Subcutaneous abdominal adipose tissue (tissue), 5 donors: Measurements from ENCODE around the gene PRR5L.
A peak's percentile ranks its signal among the peaks of the same experiment; 100 is the strongest.

ENCODE experiments used
- H3K27ac ChIP-seq: one replicate; pipeline ENCODE4 v1.7.0; 2013; ENCODE audit warnings: low read depth, mild to moderate bottlenecking, inconsistent platforms, low read length, moderate library complexity
- H3K27me3 ChIP-seq, 5 donors: one replicate each; pipeline ENCODE4 v1.7.0; 2013; ENCODE audit warnings: low read length in 5 of 5, inconsistent platforms in 1 of 5; ENCODE audit not compliant: control insufficient read depth in 5 of 5, insufficient read depth in 4 of 5
- H3K36me3 ChIP-seq, 5 donors: one replicate each; pipeline ENCODE4 v1.7.0; 2013; ENCODE audit warnings: low read length in 5 of 5; ENCODE audit not compliant: control insufficient read depth in 5 of 5, insufficient read depth in 5 of 5
- H3K4me1 ChIP-seq, 5 donors: one replicate each; pipeline ENCODE4 v1.7.0; 2013; ENCODE audit warnings: low read length in 5 of 5, mild to moderate bottlenecking in 3 of 5, moderate library complexity in 1 of 5; ENCODE audit not compliant: control insufficient read depth in 5 of 5, insufficient read depth in 5 of 5
- H3K4me3 ChIP-seq, 5 donors: one replicate each; pipeline ENCODE4 v1.7.0; 2013; ENCODE audit warnings: low read length in 5 of 5, low read depth in 1 of 5
- H3K9ac ChIP-seq, 5 donors: one replicate each; pipeline ENCODE4 v1.7.0; 2013; ENCODE audit warnings: low read length in 5 of 5, mild to moderate bottlenecking in 4 of 5, moderate library complexity in 3 of 5
- H3K9me3 ChIP-seq, 5 donors: one replicate each; pipeline ENCODE4 v1.7.0; 2013; ENCODE audit warnings: low read length in 5 of 5; ENCODE audit not compliant: control insufficient read depth in 5 of 5
- donor health status: healthy.
- donor health status: healthy.
- donor health status: healthy.
- donor health status: healthy.
- donor health status: healthy.

PRR5L gene

GRCh38 chr11:36295926-36296325, at the start of gene PRR5L:
Gene PRR5L (plus strand): TSS chr11:36296288. CDS start chr11:36401122, 104,834 bp downstream.
- Histone ChIP-seq H3K27me3 (no peaks in the 10 kb centered on the region), H3K9me3 (no peaks in the 10 kb centered on the region), H3K27ac (peak within 1 kb of the TSS; percentile 59), H3K9ac (no peak within 1 kb of the TSS), H3K4me1 (peaks cover 3 to 49% (median 34%) of the 10 kb centered on the region in 5 donors), H3K36me3 (no peaks in the 10 kb centered on the region), H3K4me3 (no peak within 1 kb of the TSS)

DNA sequence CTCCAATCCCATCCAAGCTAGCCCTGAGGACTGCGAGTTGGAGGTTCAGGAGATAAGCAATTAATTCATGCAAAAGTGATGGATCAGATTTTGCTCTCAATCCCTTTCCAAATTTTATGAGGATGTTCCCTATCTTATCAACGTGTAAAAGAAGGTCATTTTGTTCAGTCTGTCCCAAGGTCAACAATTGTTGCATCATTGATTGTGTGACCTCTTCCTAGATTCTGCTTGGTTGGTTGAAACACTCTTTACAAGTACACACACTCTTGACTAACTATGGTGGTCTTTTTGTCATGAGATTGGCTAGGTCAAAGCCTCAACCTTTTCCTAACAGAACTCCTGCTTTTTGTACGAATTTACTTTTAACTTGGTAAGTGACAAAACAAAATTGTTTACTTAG, 48.6 kb upstream of the PRR5L start:
- Histone ChIP-seq H3K4me3 (no peak overlapping the region), H3K4me1 (peaks cover 0 to 42% (median 17%) of the 10 kb centered on the region in 5 donors), H3K36me3 (no peaks in the 10 kb centered on the region), H3K9me3 (peaks cover 0 to 4% (median 0%) of the 10 kb centered on the region in 5 donors), H3K27me3 (no peaks in the 10 kb centered on the region), H3K27ac (no peak overlapping the region), H3K9ac (no peak overlapping the region)

DNA sequence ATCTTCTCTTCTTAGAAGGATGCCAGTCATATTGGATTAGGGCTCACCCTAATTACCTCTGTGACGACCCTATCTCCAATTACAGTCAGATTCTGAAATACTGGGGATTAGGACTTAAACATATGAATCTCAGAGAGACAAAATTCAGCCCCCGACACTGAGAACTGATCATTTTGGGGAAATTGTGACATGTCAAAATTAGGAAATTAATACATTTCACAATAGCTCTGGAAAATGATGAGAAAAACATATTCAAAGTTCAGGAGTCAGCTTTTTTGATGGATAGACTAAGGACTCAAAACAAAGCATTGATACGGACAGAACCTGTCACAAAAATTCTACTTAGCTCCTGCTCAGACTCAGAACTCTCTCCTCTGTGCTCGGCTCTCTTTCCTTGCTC, 47.7 kb upstream of the PRR5L start:
- H3K4me3 ChIP-seq: no peak overlapping the region
- H3K4me1 ChIP-seq: peaks cover 0 to 39% (median 16%) of the 10 kb centered on the region in 5 donors
- peak overlapping the region; percentile 64 for H3K27ac ChIP-seq
- no peaks in the 10 kb centered on the region for H3K27me3 ChIP-seq
- peaks cover 0 to 4% (median 0%) of the 10 kb centered on the region in 5 donors for H3K9me3 ChIP-seq
- no peaks in the 10 kb centered on the region for H3K36me3 ChIP-seq
- peak overlapping the region in 2 of 5 donors; percentile 14 for H3K9ac ChIP-seq

GRCh38 chr11:36249246-36249645, 46.8 kb upstream of the PRR5L start:
- no peak overlapping the region for H3K4me3 ChIP-seq
- peaks cover 0 to 4% (median 0%) of the 10 kb centered on the region in 5 donors for H3K9me3 ChIP-seq
- peaks cover 0 to 34% (median 14%) of the 10 kb centered on the region in 5 donors for H3K4me1 ChIP-seq
- H3K27me3 ChIP-seq: no peaks in the 10 kb centered on the region
- H3K9ac ChIP-seq: no peak overlapping the region
- no peaks in the 10 kb centered on the region for H3K36me3 ChIP-seq
- peak overlapping the region; percentile 64 for H3K27ac ChIP-seq

- Histone ChIP-seq H3K36me3 (no peaks in the 10 kb centered on the region), H3K9ac (no peak overlapping the region), H3K9me3 (peaks cover 0 to 11% (median 0%) of the 10 kb centered on the region in 5 donors), H3K27ac (peak overlapping the region; percentile 12), H3K27me3 (no peaks in the 10 kb centered on the region), H3K4me1 (peaks cover 0 to 34% (median 14%) of the 10 kb centered on the region in 5 donors), H3K4me3 (no peak overlapping the region)
Observed at GRCh38 chr11:36251823-36252222, 44.3 kb upstream of the PRR5L start.

DNA sequence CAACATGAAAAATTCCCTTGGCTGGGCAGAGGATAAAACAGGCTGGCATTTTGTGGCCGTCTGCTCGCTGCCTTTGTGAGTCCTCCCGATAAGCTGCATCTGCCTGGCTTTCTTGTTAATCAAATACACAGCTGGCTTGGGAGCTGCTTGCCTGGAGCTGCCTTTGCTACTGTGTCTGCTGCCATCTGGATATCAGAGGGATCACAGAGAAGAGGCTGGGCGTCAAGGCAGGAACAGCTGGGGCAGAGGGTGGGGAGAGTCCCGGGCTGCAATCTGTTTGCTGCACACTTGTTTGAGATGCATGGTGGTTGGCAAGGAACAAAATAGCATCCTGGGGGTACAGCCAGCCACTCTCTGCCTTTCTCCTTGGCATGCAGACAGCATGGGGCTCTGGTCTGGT, 42.9 kb upstream of the PRR5L start:
- peaks cover 0 to 11% (median 0%) of the 10 kb centered on the region in 5 donors for H3K9me3 ChIP-seq
- H3K4me1 ChIP-seq: peaks cover 0 to 35% (median 13%) of the 10 kb centered on the region in 5 donors
- H3K9ac ChIP-seq: no peak overlapping the region
- no peak overlapping the region for H3K27ac ChIP-seq
- no peaks in the 10 kb centered on the region for H3K27me3 ChIP-seq
- H3K36me3 ChIP-seq: no peaks in the 10 kb centered on the region
- H3K4me3 ChIP-seq: no peak overlapping the region

GRCh38 chr11:36254713-36255112, 41.4 kb upstream of the PRR5L start:
- H3K36me3 ChIP-seq: no peaks in the 10 kb centered on the region
- H3K27me3 ChIP-seq: no peaks in the 10 kb centered on the region
- no peak overlapping the region for H3K27ac ChIP-seq
- no peak overlapping the region for H3K9ac ChIP-seq
- peaks cover 0 to 11% (median 0%) of the 10 kb centered on the region in 5 donors for H3K9me3 ChIP-seq
- H3K4me1 ChIP-seq: peaks cover 0 to 25% (median 4%) of the 10 kb centered on the region in 5 donors
- no peak overlapping the region for H3K4me3 ChIP-seq

- H3K27me3 ChIP-seq: peaks cover 0 to 3% (median 0%) of the 10 kb centered on the region in 5 donors
- H3K4me1 ChIP-seq: peaks cover 0 to 10% (median 0%) of the 10 kb centered on the region in 5 donors
- H3K27ac ChIP-seq: no peak overlapping the region
- H3K4me3 ChIP-seq: no peak overlapping the region
- H3K9ac ChIP-seq: no peak overlapping the region
- no peaks in the 10 kb centered on the region for H3K36me3 ChIP-seq
- peaks cover 0 to 6% (median 0%) of the 10 kb centered on the region in 5 donors for H3K9me3 ChIP-seq
Observed at GRCh38 chr11:36257351-36257750, 38.7 kb upstream of the PRR5L start.

DNA sequence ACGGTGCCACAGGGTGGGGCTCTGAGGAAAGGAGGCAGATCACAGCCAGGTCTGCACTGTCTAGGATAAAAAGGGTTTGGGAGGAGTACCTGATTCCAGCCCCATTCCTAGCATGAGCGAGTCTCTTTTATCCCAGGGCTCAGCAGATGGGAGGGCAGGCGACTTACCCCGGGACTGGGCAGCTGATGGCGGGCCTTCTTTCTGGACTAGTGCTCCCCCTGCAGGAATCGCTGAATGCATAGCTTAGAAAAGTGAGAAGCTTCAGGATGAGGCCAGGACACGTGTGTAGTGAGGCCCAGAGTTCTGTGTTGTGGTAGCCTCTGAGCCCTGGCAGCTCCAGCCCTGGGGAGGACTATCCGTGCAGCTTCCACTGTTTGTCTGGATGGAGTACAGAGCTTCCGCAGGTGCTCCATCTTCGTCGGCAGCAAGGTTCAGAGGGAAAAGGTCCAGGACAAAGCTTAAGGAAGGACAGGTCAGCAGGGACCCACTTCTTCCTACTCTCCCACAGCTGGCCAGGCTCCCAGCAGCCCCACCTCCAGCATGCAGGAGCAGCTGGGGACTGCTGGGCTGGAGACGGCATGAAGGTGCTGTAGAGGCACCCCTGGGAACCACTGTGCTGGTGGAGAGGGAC, 37.2 kb upstream of the PRR5L start:
- peaks cover 0 to 3% (median 0%) of the 10 kb centered on the region in 5 donors for H3K27me3 ChIP-seq
- no peaks in the 10 kb centered on the region for H3K36me3 ChIP-seq
- H3K4me3 ChIP-seq: no peak overlapping the region
- peaks cover 0 to 10% (median 0%) of the 10 kb centered on the region in 5 donors for H3K4me1 ChIP-seq
- H3K27ac ChIP-seq: no peak overlapping the region
- peaks cover 0 to 6% (median 0%) of the 10 kb centered on the region in 5 donors for H3K9me3 ChIP-seq
- no peak overlapping the region for H3K9ac ChIP-seq

DNA sequence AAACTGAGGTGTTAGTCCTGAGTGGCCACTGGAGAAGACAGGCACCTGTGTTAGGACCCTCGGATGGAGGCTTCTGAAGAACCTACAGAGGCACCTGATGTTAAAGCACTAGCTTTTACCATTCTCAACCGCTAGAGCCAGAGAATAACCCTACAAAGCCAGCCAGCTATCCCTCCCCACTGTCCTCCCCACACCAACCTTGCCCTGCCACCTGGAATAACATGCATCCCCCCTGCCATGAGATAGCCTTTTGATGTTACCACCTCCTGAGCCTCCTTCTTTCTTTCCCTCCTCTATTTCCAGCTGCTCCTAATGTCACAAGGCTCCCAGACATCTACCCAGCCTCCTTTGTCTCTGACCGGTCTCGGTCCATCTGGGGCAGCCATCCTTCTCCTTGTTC, 35.0 kb upstream of the PRR5L start:
- H3K27ac ChIP-seq: no peak overlapping the region
- no peaks in the 10 kb centered on the region for H3K36me3 ChIP-seq
- H3K4me1 ChIP-seq: peaks cover 0 to 10% (median 0%) of the 10 kb centered on the region in 5 donors
- no peak overlapping the region for H3K9ac ChIP-seq
- H3K4me3 ChIP-seq: no peak overlapping the region
- peaks cover 0 to 4% (median 0%) of the 10 kb centered on the region in 5 donors for H3K9me3 ChIP-seq
- H3K27me3 ChIP-seq: peaks cover 0 to 3% (median 0%) of the 10 kb centered on the region in 5 donors
